ENCODE results near the gene OSGEPL1.

DNA sequence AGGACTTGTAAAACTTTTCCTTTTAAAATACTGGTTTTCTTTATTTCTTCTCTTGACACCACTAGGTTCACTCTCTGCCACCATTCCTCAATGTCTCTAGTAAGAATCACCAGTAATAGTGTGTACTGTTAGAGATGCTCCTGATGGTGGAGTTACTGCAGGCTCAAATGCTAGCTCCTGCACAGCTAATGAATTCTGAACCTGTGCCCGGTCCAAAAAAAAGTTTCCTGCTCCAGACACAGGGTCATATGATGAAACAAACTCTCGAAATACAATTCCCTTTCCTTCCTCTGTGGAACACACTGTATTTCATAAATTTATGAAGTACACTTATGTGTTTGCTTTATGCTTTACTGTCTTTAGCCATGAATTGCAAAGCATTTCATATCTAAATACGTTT, 40.8 kb upstream of the OSGEPL1 start:
- TF ChIP-seq, protein P1, sequence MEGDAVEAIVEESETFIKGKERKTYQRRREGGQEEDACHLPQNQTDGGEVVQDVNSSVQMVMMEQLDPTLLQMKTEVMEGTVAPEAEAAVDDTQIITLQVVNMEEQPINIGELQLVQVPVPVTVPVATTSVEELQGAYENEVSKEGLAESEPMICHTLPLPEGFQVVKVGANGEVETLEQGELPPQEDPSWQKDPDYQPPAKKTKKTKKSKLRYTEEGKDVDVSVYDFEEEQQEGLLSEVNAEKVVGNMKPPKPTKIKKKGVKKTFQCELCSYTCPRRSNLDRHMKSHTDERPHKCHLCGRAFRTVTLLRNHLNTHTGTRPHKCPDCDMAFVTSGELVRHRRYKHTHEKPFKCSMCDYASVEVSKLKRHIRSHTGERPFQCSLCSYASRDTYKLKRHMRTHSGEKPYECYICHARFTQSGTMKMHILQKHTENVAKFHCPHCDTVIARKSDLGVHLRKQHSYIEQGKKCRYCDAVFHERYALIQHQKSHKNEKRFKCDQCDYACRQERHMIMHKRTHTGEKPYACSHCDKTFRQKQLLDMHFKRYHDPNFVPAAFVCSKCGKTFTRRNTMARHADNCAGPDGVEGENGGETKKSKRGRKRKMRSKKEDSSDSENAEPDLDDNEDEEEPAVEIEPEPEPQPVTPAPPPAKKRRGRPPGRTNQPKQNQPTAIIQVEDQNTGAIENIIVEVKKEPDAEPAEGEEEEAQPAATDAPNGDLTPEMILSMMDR (IDR thresholded peaks at IDR 0.05; ENCODE audit: low read depth, low read length): no peak
- no peak for TF ChIP-seq POLR2A (IDR thresholded peaks at IDR 0.05; ENCODE audit: extremely low read depth, insufficient read length)

All from NB4 (cell line).